ENCODE data around the gene C10orf53.

Gene C10orf53

GRCh38 chr10:49649294-49649693 lies 30.2 kb upstream of the C10orf53 start:
- Histone ChIP-seq H3K4me1 (ENCODE audit: insufficient read depth, low read length) (peaks cover 2% of the 10 kb centered on the region; the same call in 1 of the 2 replicates), H3K9me3 (ENCODE audit: control insufficient read depth, insufficient read depth, low read length) (no peaks in the 10 kb centered on the region), H3K36me3 (ENCODE audit: insufficient read depth, low read length) (no peaks in the 10 kb centered on the region), H3K9ac (ENCODE audit: low read depth, low read length) (no peak overlapping the region)

GRCh38 chr10:49649936-49650723 lies 29.3 kb upstream of the C10orf53 start:
- no peaks in the 10 kb centered on the region for H3K36me3 ChIP-seq (ENCODE audit: insufficient read depth, low read length)
- H3K9ac ChIP-seq (ENCODE audit: low read depth, low read length) = no peak overlapping the region
- no peaks in the 10 kb centered on the region for H3K9me3 ChIP-seq (ENCODE audit: control insufficient read depth, insufficient read depth, low read length)
- peaks cover 2% of the 10 kb centered on the region; the same call in 1 of the 2 replicates for H3K4me1 ChIP-seq (ENCODE audit: insufficient read depth, low read length)

DNA sequence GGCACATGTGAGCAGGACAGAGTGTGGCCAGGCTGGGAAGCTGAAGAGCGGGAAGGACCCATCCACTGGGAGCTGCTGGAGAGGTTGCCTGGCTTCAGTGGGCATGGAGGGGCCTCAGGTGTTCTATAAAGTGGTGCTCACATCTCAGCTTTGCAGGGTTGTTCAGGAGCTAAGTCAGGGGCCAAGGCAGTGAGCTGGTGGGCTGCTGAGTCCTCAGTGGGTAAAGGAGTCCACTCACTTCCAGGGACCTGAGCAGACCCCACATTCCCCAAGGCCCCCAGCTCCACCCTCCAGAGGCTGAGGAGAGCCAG lies 28.8 kb upstream of the C10orf53 start:
- no peaks in the 10 kb centered on the region for H3K36me3 ChIP-seq (ENCODE audit: insufficient read depth, low read length)
- peaks cover 2% of the 10 kb centered on the region; the same call in 1 of the 2 replicates for H3K4me1 ChIP-seq (ENCODE audit: insufficient read depth, low read length)
- H3K9me3 ChIP-seq (ENCODE audit: control insufficient read depth, insufficient read depth, low read length) = no peaks in the 10 kb centered on the region
- no peak overlapping the region for H3K9ac ChIP-seq (ENCODE audit: low read depth, low read length)

- H3K9me3 ChIP-seq (ENCODE audit: control insufficient read depth, insufficient read depth, low read length) = no peaks in the 10 kb centered on the region
- peaks cover 2% of the 10 kb centered on the region; the same call in 1 of the 2 replicates for H3K4me1 ChIP-seq (ENCODE audit: insufficient read depth, low read length)
- no peaks in the 10 kb centered on the region for H3K36me3 ChIP-seq (ENCODE audit: insufficient read depth, low read length)
- H3K9ac ChIP-seq (ENCODE audit: low read depth, low read length) = no peak overlapping the region
Measured at GRCh38 chr10:49651039-49651835, 28.2 kb upstream of the C10orf53 start.

- peaks cover 2% of the 10 kb centered on the region; the same call in 1 of the 2 replicates for H3K4me1 ChIP-seq (ENCODE audit: insufficient read depth, low read length)
- H3K9me3 ChIP-seq (ENCODE audit: control insufficient read depth, insufficient read depth, low read length) = no peaks in the 10 kb centered on the region
- no peak overlapping the region for H3K9ac ChIP-seq (ENCODE audit: low read depth, low read length)
- H3K36me3 ChIP-seq (ENCODE audit: insufficient read depth, low read length) = no peaks in the 10 kb centered on the region
Measured at GRCh38 chr10:49651917-49652316, 27.5 kb upstream of the C10orf53 start.

GRCh38 chr10:49652421-49653272 lies 26.8 kb upstream of the C10orf53 start:
- Histone ChIP-seq H3K9me3 (ENCODE audit: control insufficient read depth, insufficient read depth, low read length) (no peaks in the 10 kb centered on the region), H3K36me3 (ENCODE audit: insufficient read depth, low read length) (no peaks in the 10 kb centered on the region), H3K9ac (ENCODE audit: low read depth, low read length) (no peak overlapping the region), H3K4me1 (ENCODE audit: insufficient read depth, low read length) (peaks cover 2% of the 10 kb centered on the region; the same call in 1 of the 2 replicates)

DNA sequence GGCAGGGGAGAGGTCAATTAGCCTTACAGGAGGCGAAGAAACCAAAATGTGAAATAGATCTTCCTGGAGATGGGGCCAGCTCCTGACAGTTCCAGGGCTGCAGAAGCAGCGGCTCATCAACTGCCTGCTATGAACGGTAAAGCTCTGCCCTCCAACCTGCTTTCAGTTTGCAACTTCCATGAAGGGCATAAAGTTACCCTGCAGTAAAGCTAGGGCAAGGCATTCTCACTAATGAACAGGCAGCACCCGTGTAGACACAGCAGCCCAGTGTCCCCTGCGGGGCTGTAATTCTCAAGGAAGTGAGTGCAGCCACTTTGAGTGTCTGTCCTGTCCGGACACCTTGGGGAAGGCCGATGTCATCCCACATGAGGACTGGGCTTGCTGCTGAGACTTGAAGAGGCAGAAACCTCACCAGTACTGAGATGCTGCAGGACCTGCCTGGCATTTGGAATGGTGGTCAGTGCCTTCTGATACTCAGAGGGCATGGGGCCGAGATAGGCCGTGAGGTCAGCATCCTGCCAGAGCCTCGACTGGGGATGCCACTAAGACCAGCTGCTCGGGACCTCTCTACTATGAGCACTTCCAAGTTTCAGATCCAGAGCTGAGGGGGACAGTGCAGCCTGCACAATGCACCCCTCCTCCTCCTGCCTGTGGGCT lies 26.1 kb upstream of the C10orf53 start:
- H3K9ac ChIP-seq (ENCODE audit: low read depth, low read length) = no peak overlapping the region
- no peaks in the 10 kb centered on the region for H3K9me3 ChIP-seq (ENCODE audit: control insufficient read depth, insufficient read depth, low read length)
- H3K4me1 ChIP-seq (ENCODE audit: insufficient read depth, low read length) = peaks cover 2% of the 10 kb centered on the region; the same call in 1 of the 2 replicates
- no peaks in the 10 kb centered on the region for H3K36me3 ChIP-seq (ENCODE audit: insufficient read depth, low read length)

DNA sequence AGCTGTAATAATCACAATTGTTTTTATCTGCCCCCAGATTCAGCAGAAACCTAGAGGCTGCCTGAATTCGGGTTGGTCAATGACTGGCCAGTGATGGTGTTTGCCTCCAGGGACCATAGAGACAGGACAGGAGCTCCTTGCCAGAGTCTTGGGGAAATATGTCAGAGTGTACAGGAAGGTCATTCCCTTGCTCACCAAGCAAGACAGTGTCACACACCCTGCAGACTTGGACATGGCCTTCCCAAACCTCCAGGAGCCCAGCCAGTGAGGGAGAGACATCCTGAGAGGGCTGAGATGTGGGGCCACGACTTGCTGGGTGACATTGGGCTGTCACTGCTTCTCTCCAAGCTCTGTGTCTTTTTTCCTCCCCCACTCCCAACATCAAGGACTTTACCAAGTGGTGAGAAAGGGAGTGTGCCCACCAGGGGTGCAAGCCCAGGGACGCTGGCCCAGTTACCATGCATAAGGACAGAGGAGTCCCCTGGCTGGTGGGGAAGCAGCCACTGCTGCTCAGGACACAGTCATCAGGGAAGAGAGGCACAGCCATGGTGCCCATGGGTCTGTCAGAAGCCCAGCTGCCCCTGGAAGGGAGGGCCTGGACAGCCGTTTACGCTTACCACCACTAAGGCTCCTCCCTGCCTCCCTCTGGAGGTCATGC lies 25.3 kb upstream of the C10orf53 start:
- H3K4me1 ChIP-seq (ENCODE audit: insufficient read depth, low read length) = peaks cover 2% of the 10 kb centered on the region; the same call in 1 of the 2 replicates
- no peaks in the 10 kb centered on the region for H3K9me3 ChIP-seq (ENCODE audit: control insufficient read depth, insufficient read depth, low read length)
- no peak overlapping the region for H3K9ac ChIP-seq (ENCODE audit: low read depth, low read length)
- no peaks in the 10 kb centered on the region for H3K36me3 ChIP-seq (ENCODE audit: insufficient read depth, low read length)

DNA sequence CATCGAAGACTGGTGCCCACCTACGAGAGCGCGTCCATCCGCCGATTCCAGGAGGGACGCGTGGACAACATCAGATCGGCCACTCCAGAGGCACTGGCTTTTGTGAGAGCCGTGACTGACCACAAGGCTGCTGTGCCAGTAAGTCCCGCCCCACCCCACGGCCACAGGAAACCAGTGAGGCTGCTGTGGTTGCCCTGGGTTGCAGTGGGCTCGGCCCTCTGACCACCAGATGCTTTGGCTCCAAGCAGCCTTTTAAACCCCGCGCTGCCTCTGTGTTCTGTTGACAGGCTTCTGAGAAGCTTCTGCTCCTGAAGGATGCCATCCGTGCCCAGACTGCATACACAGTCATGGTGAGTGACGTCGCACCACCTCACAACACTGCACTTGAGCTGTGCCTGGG lies 24.4 kb upstream of the C10orf53 start:
- no peaks in the 10 kb centered on the region for H3K9me3 ChIP-seq (ENCODE audit: control insufficient read depth, insufficient read depth, low read length)
- H3K9ac ChIP-seq (ENCODE audit: low read depth, low read length) = no peak overlapping the region
- no peaks in the 10 kb centered on the region for H3K36me3 ChIP-seq (ENCODE audit: insufficient read depth, low read length)
- no peaks in the 10 kb centered on the region for H3K4me1 ChIP-seq (ENCODE audit: insufficient read depth, low read length)

GRCh38 chr10:49656845-49657493 lies 22.5 kb upstream of the C10orf53 start:
- no peaks in the 10 kb centered on the region for H3K36me3 ChIP-seq (ENCODE audit: insufficient read depth, low read length)
- peaks cover 8% of the 10 kb centered on the region; the same call in 1 of the 2 replicates for H3K4me1 ChIP-seq (ENCODE audit: insufficient read depth, low read length)
- no peak overlapping the region for H3K9ac ChIP-seq (ENCODE audit: low read depth, low read length)
- H3K9me3 ChIP-seq (ENCODE audit: control insufficient read depth, insufficient read depth, low read length) = no peaks in the 10 kb centered on the region

GRCh38 chr10:49657606-49658005 lies 21.8 kb upstream of the C10orf53 start:
- no peaks in the 10 kb centered on the region for H3K36me3 ChIP-seq (ENCODE audit: insufficient read depth, low read length)
- peaks cover 8% of the 10 kb centered on the region; the same call in 1 of the 2 replicates for H3K4me1 ChIP-seq (ENCODE audit: insufficient read depth, low read length)
- no peaks in the 10 kb centered on the region for H3K9me3 ChIP-seq (ENCODE audit: control insufficient read depth, insufficient read depth, low read length)
- no peak overlapping the region for H3K9ac ChIP-seq (ENCODE audit: low read depth, low read length)

GRCh38 chr10:49661140-49661856 lies 18.2 kb upstream of the C10orf53 start:
- no peak overlapping the region for H3K9ac ChIP-seq (ENCODE audit: low read depth, low read length)
- H3K4me1 ChIP-seq (ENCODE audit: insufficient read depth, low read length) = peaks cover 8% of the 10 kb centered on the region; the same call in 1 of the 2 replicates
- no peaks in the 10 kb centered on the region for H3K36me3 ChIP-seq (ENCODE audit: insufficient read depth, low read length)

More at GRCh38 chr10:49661140-49661856, 18.2 kb upstream of the C10orf53 start:
- H3K9me3 ChIP-seq (ENCODE audit: control insufficient read depth, insufficient read depth, low read length) = no peaks in the 10 kb centered on the region

Data from ES-I3 (cell line).